DOHH2 (cell line): ENCODE measurements around the gene PELI2.

Experiments
- EZH2phosphoT487 ChIP-seq: fragments of 200-600 bp; sonication (generic); IDR thresholded peaks from 2 replicates; pipeline ENCODE4 v1.6.1; 2017; ENCODE audit warnings: borderline replicate concordance, mild to moderate bottlenecking, antibody characterized with exemption, low read length, moderate library complexity, mixed read lengths
- TF ChIP-seq, protein P1 (sequence below): fragments of 200-600 bp; sonication (generic); IDR thresholded peaks from one replicate; pipeline ENCODE4 v1.5.1; 2014; ENCODE audit warnings: antibody characterized with exemption, mild to moderate bottlenecking, low read depth, low read length; ENCODE audit not compliant: poor library complexity, severe bottlenecking

DNA sequence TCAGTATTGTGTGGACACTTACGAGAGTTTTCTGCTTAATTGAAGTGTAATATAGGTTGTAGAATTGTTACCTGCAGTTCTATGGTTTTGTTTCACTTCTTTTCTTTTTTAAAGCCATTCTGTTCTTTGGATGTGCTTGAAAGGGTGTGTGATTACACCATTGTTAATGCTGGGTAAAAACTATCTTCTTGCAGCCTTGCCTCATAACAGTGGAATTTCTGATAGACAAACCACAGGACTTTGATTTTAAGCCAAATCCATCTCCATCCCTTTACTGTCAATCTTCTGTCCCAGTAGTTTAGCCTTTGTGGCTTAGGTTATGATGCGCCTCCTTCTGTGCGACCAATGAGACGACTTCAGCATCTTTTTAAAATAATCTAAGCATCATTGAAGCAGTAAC lies 182.3 kb downstream of the PELI2 start:
- TF ChIP-seq, protein P1, sequence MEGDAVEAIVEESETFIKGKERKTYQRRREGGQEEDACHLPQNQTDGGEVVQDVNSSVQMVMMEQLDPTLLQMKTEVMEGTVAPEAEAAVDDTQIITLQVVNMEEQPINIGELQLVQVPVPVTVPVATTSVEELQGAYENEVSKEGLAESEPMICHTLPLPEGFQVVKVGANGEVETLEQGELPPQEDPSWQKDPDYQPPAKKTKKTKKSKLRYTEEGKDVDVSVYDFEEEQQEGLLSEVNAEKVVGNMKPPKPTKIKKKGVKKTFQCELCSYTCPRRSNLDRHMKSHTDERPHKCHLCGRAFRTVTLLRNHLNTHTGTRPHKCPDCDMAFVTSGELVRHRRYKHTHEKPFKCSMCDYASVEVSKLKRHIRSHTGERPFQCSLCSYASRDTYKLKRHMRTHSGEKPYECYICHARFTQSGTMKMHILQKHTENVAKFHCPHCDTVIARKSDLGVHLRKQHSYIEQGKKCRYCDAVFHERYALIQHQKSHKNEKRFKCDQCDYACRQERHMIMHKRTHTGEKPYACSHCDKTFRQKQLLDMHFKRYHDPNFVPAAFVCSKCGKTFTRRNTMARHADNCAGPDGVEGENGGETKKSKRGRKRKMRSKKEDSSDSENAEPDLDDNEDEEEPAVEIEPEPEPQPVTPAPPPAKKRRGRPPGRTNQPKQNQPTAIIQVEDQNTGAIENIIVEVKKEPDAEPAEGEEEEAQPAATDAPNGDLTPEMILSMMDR = no peak
- no peak for TF ChIP-seq EZH2phosphoT487
